Activated T-helper 1 cell treated with Interleukin-2 at 50 U/mL for 16 hours (primary cell): ENCODE measurements around the gene KIF15.
A peak's percentile ranks its signal among the peaks of the same experiment; 100 is the strongest.
"Not testable (repeated sequence)": the region's sequence is repeated elsewhere in the genome, so short reads cannot be mapped to it uniquely, and the experiment has no call there.

ENCODE experiments used
- DNase-seq: peaks from one replicate; pipeline ENCODE4 v3.0.0-alpha.2; 2020; ENCODE audit warnings: low read depth

The KIF15 gene

GRCh38 chr3:44761424-44762169 is at the start of gene KIF15, which contains the start of gene KIAA1143:
TSS of gene KIF15 (plus strand) at chr3:44761794. CDS start at chr3:44761866, 72 bp downstream.
TSS of gene KIAA1143 (minus strand) at chr3:44761619. CDS start at chr3:44761602, 17 bp downstream.
- DNase-seq = peak; percentile 90

GRCh38 chr3:44712455-44713075 is 49.0 kb upstream of the KIF15 start, which contains the start of gene ZNF502:
TSS of gene ZNF502 (plus strand) at chr3:44712660. CDS start at chr3:44720262, 7,602 bp downstream.
- peak; percentile 24 for DNase-seq

GRCh38 chr3:44721231-44722102 is 40.1 kb upstream of the KIF15 start:
- no peak for DNase-seq

- DNase-seq = no peak
These were observed 39.5 kb upstream of the KIF15 start for GRCh38 chr3:44722103-44722401.

- DNase-seq = peak; percentile 74
These were observed 32.1 kb upstream of the KIF15 start, which contains the start of gene ZNF501 for GRCh38 chr3:44729384-44729910. TSS of gene ZNF501 (plus strand) at chr3:44729635. CDS start at chr3:44734422, 4,787 bp downstream.

GRCh38 chr3:44734646-44735168 is 26.9 kb upstream of the KIF15 start:
- DNase-seq = no peak

- DNase-seq = no peak
These were observed 532 bp upstream of the KIF15 start for GRCh38 chr3:44761101-44761423.

- no peak for DNase-seq
These were observed 630 bp downstream of the KIF15 start for GRCh38 chr3:44762170-44762677.

GRCh38 chr3:44762690-44763089 is 1.1 kb downstream of the KIF15 start:
- no peak for DNase-seq

GRCh38 chr3:44764248-44764647 is 2.7 kb downstream of the KIF15 start:
- DNase-seq = no peak

- no peak for DNase-seq
These were observed 10.0 kb downstream of the KIF15 start for GRCh38 chr3:44771424-44772098.

- no peak for DNase-seq
These were observed 10.5 kb downstream of the KIF15 start for GRCh38 chr3:44772099-44772442.

- DNase-seq = no peak
These were observed 21.3 kb downstream of the KIF15 start for GRCh38 chr3:44782891-44783290.

GRCh38 chr3:44795197-44795596 is 33.6 kb downstream of the KIF15 start:
- no peak for DNase-seq

GRCh38 chr3:44802011-44802410 is 40.4 kb downstream of the KIF15 start:
- DNase-seq = no peak

GRCh38 chr3:44803298-44803697 is 41.7 kb downstream of the KIF15 start:
- no peak for DNase-seq

- DNase-seq = no peak
These were observed 44.4 kb downstream of the KIF15 start for GRCh38 chr3:44805960-44806359.

GRCh38 chr3:44814751-44815150 is 53.2 kb downstream of the KIF15 start:
- DNase-seq = no peak

- not testable (repeated sequence) for DNase-seq
These were observed 54.7 kb downstream of the KIF15 start for GRCh38 chr3:44816334-44816733.

- DNase-seq = not testable (repeated sequence)
These were observed 59.6 kb downstream of the KIF15 start for GRCh38 chr3:44821206-44821605.

GRCh38 chr3:44825264-44825925 is 63.8 kb downstream of the KIF15 start:
- DNase-seq = no peak
